ENCODE results near the gene PAQR8.
A peak's percentile ranks its signal among the peaks of the same experiment; 100 is the strongest.

The PAQR8 gene, protein sequence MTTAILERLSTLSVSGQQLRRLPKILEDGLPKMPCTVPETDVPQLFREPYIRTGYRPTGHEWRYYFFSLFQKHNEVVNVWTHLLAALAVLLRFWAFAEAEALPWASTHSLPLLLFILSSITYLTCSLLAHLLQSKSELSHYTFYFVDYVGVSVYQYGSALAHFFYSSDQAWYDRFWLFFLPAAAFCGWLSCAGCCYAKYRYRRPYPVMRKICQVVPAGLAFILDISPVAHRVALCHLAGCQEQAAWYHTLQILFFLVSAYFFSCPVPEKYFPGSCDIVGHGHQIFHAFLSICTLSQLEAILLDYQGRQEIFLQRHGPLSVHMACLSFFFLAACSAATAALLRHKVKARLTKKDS

DNA sequence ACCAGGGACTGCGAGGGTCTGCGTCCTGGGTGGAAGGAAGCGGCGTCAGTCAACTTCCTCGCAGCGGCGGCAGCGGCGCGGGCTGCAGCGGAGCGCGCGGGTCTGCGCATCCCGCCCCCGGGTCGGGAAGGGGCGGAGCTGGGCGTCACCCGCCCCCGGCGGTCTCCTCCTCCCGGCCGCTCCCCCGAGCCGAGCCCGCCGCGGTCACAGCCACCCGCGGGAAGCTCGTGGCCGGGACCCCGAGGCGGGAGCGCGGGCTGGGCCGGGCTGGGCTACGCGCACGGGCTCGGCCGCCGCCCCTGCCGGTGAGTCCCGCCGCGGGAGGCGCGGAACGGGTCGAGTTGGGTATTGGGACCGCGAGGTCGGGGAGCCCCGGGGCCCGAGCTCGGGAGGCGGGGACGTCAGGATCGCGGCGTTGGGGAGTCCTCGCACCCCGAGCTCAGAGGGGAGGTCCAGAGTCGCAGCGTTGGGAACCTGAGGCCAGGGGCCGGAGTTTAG, at the start of gene PAQR8:
Gene PAQR8, plus strand, starts transcription at position 207 of the 498 bp plus-strand sequence. CDS start 41,063 bp downstream, outside the sequence.
- peak; percentile 89 for DNase-seq (ENCODE audit: low spot score)

DNA sequence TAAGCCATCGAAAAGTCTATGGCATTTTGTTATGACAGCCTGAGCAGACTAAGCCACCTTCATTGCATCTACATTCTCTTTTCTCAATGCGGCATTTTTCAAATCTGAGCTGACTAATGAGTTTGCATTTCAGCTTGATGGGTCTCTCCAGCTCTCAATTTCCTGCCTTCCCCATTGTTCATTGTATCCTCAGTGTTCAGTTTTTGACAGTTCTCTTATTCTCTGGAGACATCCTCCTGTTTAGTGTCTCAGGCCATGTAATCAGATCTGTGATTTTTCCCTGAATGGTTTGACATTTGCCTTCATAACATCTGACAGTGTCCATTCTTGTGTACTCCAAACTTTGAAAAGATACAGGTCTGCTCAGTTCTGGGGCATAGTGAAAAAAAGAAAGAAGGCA, 49.5 kb upstream of the PAQR8 start:
- DNase-seq (ENCODE audit: low spot score), result peak; percentile 37

DNA sequence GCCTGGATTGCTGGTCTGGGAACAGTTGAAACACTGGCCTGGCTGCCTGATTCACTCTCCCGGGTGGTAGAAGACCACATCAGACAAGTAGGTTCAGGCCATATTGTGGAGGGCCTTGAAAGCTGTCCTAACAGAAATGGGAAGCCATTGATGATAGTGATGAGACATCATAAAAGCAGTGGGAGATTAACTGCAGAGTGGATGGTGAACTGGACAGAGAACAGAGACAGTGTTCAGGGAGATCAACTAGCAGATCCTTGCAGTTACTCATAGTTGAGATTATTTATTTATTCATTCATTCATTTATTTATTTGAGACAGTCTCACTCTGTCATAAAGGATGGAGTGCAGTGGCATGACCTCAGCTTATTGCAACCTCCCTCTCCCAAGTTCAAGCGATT, 47.2 kb upstream of the PAQR8 start:
- DNase-seq (ENCODE audit: low spot score), result no peak

DNA sequence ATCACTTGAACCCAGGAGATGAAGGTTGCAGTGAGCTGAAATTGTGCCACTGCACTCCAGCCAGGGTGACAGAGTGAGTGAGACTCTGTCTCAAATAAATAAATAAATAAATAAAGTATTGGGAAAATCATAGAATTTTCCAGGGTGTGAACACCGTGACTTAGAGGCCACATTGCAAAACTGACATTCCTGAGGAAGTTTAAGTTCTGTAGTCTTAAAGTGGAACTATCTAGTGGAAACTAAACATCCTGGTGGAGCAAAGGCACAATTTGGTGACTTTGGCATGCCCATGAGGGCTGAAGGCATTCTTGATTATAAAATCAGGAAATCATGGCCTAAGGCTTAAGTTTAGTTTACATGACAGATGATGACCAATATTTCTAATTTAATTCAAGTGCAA, 44.7 kb upstream of the PAQR8 start:
- DNase-seq (ENCODE audit: low spot score), result no peak

DNA sequence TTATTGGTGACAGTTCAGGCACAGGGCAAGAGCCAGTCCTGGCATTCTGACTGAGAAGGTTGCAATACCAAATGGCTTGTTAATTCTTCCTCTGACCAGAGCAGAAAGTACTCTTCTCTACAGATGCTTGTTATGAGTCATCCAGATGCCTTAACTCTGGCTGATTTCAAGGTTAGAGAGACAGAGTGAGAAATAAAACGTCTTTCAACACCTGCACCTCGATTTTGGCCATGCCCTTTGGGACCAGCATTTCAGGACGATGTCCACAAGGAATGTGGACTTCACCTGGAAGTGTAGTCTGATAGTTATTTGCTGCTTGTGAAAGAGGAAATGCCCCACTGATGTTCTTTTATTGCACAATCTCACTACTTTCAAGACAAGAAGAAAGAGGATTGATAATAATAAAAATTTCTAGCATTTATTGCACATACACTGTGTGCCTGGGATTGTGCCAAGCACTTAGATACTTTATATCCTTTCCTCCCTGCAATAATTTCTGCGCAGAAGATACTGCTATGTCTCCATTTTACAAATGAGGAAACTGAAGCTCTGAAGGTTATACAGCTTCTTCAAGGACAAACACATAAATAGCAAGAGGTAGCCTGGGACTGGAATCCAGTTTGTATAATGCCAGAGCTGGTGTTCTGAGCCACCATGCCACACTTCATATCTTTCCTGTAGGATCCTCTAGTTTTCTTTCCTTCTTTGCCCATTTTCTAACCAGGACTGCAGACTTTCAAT, 43.9 kb upstream of the PAQR8 start:
- DNase-seq (ENCODE audit: low spot score), result no peak

DNA sequence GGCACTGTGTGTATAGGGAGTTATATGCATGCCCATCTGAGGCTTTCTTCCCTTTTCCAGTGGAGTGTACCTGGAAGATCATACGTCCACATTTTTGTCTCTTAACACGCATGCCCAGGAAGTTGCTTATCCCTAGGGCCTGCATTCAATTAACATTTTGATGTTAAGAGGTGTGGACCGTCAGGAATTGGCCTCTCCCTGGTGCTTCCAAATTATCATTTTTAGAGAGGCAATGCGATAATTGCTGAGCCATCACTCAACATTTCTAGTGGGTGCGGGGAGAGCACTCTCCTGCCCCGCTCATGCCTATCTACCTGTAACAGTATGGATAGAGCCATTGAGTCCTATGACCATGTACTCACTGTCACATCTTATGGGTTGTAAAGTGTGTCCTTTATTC, 37.8 kb upstream of the PAQR8 start:
- DNase-seq (ENCODE audit: low spot score), result no peak

DNA sequence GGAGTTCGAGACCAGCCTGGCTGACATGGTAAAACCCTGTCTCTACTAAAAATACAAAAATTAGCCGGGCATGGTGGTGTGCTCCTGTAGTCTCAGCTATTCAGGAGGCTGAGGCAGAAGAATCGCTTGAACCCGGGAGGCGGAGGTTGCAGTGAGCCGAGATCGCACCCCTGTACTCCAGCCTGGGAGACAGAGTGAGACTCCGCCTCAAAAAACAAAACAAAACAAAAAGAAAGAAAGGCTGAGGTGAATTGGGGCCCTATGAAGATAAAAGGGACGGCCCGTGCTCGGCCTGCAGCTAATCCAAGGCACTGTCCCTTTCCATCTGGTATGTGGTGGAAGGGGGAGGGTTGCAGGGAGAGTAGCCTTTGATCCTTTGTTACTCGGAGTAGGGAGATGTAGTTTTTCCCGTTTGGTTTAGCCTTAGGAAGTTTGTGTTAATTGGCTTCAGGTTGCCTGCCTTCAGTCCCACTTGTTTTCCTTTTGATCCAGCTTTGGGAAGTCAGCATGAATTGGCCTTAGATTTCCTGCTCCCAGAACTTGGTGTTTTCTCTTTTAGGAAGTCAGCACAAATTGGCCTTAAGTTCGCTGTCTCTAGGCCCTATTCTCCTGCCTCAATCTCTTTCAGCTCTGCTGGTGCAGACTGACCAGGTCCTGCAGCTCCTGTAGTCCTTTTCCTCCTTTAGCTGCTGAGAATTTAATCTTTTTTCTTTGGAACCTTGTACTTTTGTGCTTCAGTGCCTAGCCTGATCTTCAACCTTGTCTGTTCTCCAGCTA, 36.1 kb upstream of the PAQR8 start:
- no peak for DNase-seq (ENCODE audit: low spot score)

DNA sequence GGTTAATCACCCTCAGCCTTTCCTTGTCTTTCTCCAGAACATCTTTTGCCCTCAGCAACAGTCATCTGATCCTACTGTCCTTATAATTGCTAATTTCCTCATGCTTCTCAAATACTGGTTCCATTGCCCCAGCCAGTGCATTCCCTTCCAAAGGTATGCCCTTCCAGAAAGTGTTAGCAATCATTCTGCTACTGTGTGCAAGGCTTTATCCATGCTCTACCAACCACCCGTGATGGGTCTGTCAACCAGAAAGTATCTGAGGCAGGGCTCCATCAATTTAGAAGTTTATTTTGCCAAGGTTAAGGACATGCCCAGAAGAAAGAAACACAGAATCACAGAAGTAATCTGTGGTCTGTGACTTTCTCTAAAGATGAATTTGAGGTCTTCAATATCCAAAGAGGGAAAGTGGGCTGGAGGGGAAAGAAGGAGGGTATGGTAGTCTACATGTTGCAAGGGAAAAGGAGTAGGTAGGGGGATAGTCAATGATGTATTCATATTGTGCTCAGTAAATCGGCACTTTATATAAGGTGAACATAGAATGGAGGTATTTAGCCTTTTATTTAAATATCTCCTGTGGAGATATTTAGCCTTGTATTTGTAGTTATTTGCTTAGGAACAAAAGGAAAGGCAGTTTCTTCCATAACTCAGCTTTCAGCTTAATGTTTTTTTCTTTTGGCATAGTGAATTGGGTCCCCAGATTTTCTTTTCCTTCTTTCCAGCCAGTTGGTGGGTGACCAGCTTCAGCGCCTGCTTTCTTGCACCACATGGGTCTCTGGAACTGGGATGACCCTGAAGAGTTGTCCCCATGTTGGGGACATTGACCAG, 35.2 kb upstream of the PAQR8 start:
- DNase-seq (ENCODE audit: low spot score), result no peak

DNA sequence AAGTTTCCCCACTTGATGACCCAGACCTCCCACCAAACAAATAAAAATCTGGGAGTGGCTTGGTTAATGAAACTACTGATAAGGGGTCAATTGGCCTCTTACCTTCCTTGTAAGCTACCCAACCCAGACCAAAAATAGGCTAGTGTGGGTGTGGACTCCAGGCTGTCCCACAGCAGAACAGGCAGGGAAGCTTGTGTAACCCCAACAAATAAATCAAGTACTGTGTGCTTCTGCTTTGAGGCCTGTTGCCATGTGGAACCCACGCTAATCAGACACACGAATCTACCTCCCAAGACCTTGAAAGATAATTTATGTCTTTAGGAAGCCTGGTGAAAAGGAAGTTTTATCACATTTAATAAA, 33.7 kb upstream of the PAQR8 start:
- DNase-seq (ENCODE audit: low spot score), result no peak

DNA sequence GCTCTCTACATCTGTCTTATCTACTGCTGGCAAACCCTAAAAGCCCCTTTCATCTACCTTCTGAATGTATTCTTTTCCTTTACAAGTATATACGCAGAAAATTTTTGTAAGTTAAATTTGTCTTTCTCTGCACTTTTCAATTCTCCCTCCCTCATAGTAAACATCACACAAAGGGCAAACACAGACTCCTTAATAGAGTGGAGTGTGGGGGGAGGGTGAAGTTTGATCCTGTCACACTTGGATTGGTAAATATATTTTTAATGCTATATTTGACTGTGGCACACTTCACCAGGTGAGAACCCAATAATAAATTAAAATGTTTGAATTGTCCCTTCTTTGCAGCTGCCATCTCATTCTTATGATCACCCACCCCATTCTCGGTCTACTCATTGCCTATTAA, 33.2 kb upstream of the PAQR8 start:
- DNase-seq (ENCODE audit: low spot score), result no peak

DNA sequence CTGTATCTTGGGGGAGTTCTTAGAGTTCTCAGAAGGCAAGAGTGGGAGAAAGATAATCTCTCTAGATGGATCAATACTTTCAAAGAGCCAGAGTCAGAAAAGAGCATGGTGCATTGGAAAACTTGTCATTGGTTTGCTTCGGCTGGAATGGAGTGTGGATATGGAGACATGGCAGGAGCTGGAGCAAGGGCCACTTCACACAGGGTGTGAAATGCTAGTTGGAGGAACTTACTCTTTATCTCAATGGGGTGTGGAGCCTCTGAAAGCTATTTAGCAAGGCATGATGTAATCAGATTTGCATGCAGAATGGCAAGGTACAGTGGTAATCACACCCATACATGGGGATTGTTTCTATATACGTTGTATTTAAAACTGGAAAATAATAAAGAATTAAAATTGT, 31.5 kb upstream of the PAQR8 start:
- no peak for DNase-seq (ENCODE audit: low spot score)

DNA sequence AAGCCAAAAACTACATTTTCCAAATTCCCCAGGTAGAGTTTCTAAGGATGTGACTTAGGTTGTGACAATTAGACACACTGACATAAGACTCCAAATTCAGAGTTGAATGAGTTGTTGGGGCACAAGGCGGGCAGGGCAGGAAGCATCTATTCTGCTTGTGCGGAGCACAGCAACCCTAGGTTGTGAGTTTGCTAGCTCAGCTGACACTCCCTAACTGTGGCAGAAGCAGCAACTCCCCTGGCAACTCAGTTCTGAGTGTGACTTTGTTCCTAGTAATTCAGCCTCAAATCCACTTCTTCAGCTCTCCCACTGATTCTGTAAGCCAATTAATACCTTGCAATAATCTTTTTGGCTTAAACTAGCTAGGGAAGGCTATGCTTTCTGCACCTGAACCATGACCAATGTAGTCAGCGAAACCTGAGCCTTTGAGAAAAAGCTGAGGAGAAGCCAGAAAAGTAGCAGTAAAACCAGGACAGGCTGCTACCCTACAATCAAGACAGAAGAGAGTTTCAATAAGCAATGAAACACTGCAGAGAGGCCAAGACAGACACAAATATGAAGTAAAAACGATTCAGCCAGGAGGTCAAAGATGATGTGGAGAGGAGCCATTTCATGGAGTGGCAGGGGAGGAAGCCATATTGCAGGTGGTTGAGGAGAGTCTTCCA, 30.0 kb upstream of the PAQR8 start:
- DNase-seq (ENCODE audit: low spot score), result no peak

DNA sequence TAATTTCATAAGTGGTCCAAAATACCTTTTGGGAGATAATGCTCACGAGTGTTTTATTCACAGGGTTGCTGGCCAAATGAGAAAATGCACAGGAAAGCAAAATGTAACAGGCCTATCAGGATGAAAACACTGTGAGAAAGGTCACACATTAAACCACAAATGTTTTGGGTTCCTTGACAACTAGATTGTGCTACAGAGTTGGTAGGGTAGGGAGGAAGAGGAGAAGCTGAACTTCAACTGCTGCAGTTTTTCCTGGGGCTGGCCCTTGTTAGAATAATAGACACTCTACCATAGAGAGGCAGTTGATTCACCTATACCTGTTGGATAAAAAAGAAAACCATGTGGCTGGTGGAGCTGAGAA, 28.1 kb upstream of the PAQR8 start:
- DNase-seq (ENCODE audit: low spot score), result no peak

DNA sequence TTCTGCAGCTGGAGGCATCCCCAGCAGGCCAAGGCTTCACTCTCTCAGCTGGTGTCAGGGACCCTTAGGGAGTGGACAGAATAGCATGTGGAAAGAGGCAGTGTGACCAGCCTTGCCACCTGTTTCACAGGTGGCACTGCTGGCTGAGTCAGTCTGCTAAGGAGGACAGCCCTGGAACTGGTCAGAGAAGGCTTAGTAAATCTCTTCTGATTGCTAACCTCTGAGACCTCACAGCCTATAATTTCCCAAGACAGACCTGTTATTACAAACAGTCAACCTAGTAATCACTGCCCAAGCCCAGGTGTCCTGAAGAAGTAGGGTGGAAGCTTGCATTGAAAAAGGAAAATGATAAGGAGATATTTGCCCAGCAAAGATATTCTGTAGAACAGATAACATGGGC, 26.4 kb upstream of the PAQR8 start:
- DNase-seq (ENCODE audit: low spot score), result no peak

DNA sequence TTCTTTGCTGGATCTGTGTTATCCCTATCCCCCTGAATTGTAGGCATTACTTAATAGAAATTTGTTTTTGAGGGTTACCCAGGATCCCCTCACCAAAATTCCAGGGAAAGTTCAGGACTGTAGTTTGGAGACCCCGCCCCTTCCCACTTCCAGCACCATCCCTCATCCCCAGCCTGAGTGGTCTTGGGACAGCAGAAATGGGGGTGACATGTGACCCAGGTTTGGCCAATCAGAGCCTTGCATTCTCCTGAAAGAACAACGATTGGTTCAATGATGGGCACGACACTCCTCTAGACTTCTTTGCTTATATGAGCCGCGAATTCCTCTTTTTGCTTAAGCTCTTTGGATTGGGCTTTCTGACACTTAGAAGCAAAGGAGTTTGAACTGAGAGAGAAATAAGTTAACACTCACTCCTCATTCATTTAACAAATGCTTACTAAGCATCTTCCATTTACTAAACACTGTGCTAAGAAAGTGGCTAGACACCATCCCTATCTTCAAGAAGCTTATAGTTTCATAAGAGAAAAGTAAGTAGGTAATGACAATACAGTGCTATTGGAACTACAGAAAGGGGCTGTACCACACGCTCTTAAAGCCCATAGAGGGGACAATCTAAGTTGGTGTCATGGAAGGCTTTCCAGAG, 24.9 kb upstream of the PAQR8 start:
- DNase-seq (ENCODE audit: low spot score), result no peak

DNA sequence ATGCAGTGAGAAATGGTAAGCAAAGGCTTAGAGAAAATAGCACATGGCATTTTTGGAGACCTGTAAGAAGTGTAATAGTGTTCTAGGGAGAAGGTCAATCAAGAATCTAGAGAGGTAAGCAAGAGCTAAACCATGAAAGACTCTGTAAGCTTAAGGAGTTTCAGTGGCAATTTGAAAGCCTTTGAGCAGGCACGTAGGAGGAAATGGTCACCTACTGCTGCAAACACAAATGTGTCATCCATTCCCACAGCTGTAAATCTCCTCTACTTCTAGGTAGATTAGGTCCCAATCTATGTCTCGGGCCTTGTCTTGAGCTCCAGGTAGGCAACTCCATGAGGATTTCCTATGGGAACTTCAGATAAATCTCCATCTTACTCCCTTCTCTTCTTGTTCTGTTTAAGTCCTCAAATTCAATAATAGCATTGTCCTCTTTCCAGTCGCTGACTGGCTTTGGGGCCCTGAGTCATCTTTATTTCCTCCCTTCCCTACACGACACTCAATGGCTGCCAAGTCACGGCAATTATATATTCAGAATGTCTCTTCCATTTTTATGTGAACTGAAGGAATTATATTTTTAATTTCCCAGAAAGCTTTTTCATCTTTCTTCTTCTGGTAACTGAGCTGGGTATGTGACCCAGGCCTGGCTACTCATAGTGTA, 24.2 kb upstream of the PAQR8 start:
- DNase-seq (ENCODE audit: low spot score), result no peak

DNA sequence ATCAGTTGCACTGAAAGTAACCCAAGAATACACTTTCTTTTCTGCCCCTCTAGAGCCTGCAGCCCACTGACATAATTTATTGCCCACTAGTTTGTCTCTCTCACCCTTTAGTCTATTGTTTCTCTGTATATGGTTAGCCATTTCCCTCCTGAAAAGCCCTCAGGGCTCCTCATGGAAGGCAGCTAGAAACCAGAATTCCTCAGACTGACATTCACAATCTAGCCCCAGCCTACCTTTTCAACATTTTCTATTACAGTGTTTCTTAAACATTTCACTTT, 21.4 kb upstream of the PAQR8 start:
- no peak for DNase-seq (ENCODE audit: low spot score)

DNA sequence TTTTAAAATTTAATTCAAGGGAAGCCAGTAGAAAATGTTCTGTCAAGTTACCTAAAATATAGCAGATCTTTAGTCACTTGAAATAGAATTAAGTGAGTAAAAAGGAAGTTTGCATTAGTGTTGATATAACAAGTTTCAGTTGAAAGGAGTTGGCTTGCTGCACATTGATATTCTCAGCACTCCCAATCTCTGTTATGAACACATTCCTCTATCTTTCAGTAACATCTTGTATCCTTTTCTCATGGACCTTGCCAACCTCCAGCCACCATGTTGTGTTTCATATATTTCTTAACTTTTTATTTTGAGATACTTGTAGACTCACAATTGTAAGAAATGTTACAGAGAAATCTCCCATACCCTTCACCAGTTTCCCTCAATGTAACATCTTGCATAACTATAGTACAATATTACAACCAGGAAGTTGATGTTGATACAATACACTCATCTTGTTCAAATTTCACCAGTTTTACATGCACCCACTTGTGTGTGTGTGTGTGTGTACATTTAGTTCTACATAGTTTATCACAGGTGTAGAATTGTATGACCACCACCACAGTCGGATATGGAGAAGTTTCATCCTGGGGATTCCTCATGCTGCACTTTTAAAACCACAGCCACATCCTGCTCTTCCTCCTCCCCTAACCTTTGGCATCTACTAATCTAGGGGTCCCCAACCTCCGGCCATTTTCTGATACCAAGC, 20.2 kb upstream of the PAQR8 start:
- no peak for DNase-seq (ENCODE audit: low spot score)

DNA sequence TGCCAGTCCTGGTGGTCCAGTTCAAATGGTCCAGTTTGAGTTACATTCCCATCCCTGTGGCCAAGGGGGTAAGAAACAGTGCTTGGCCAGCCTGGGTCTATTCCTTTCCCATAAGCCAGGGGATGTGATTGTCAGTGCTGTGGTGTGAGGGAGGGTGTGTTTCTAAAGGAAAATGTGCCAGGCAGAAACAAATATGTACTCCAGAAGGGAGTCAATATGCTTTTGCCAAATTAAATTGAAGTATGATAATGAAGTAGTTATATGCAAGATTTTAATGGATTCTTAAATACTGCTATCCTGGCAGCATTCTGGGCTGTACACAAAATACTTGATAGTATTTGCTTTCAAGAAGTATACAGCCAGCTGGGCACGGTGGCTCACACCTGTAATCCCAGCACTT, 16.6 kb upstream of the PAQR8 start:
- no peak for DNase-seq (ENCODE audit: low spot score)

DNA sequence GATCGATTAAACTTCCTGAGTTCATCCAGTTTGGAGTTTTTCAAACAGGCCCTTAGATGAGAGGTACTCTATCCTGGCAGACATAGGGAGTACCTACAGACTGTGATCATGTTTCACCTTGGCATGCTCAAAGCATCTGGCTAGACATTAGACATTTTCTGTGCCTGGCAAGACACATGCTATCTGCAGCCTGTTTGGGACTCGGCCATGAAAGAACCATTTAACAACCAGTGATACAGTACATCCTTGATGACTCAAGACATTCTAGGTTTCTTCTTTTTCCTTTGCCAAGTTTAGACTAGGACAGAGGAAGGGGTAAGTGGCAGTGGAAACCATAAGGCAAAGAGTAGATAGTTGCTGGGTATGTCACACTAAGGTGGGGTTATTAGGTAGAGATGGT, 15.4 kb upstream of the PAQR8 start:
- DNase-seq (ENCODE audit: low spot score), result no peak
